Erythroblast (primary cell): Measurements from ENCODE around the gene CDK14.

ENCODE experiments used
- GATA1 ChIP-seq: IDR thresholded peaks from 2 replicates; pipeline ENCODE4 v1.6.1; 2011; ENCODE audit warnings: low read depth, mild to moderate bottlenecking, control low read depth, low read length, moderate library complexity
- POLR2A ChIP-seq: IDR thresholded peaks from 2 replicates; pipeline ENCODE4 v1.6.1; 2011; ENCODE audit warnings: mild to moderate bottlenecking, low read length

- TF ChIP-seq POLR2A (no peak), GATA1 (no peak)
Measured at GRCh38 chr7:90777886-90778285, 181.8 kb downstream of the CDK14 start.
